Ovary (tissue), 3 donors: ENCODE data around the gene KCNJ9.

Experiments used
- EP300 ChIP-seq: sonication (generic); formaldehyde crosslinking; IDR thresholded peaks from one replicate; pipeline ENCODE4 v1.6.1; 2017; ENCODE audit warnings: antibody characterized with exemption
- TF ChIP-seq, protein P1 (sequence below), 3 donors: fragments of 450-650 bp in 2 of 3; fragments of 200-600 bp in 1 of 3; IDR thresholded peaks; one replicate each; pipeline versions ENCODE4 v1.5.1 to v1.8.0; 2016 to 2022; ENCODE audit warnings: antibody characterized with exemption in 3 of 3, mild to moderate bottlenecking in 1 of 3
- donor health status: DM: no; HTN: no; CAD: no.

DNA sequence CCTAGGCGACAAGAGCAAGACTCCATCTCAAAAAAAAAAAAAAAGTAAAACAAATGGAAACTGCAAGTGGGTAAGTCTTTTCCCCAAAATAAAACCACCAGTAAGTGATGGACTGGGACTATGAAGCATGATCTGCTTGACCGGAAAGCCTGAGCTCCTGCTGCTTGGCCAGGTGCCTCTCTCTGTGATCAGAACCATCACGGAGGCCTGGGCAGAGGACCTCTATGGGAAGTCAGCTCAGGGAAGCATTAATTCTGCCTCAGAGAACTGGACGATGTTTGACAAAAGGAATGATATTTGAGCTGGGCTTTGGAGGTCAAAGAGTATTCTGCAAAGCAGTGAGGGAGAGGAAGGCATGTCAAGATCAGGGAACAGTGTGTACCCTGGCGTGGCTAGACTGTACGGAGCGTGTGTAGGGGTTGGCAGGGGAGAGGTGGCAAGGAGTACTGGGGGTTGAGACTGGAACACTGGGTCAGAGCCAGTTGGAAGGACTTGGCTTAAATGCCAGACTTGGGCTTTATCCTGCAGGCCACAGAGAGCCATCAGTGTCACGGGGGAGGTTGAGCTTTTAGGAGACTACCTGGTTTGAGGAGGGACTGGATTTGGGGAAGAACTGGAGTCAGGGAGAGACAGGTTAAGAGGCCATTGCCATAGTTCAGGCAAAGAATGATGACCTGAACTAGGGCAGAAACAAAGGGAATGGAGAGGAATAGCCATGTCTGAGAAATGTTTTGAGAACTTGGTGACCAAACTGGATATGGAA is 50.6 kb downstream of the KCNJ9 start:
- TF ChIP-seq, protein P1, sequence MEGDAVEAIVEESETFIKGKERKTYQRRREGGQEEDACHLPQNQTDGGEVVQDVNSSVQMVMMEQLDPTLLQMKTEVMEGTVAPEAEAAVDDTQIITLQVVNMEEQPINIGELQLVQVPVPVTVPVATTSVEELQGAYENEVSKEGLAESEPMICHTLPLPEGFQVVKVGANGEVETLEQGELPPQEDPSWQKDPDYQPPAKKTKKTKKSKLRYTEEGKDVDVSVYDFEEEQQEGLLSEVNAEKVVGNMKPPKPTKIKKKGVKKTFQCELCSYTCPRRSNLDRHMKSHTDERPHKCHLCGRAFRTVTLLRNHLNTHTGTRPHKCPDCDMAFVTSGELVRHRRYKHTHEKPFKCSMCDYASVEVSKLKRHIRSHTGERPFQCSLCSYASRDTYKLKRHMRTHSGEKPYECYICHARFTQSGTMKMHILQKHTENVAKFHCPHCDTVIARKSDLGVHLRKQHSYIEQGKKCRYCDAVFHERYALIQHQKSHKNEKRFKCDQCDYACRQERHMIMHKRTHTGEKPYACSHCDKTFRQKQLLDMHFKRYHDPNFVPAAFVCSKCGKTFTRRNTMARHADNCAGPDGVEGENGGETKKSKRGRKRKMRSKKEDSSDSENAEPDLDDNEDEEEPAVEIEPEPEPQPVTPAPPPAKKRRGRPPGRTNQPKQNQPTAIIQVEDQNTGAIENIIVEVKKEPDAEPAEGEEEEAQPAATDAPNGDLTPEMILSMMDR (IDR thresholded peaks at IDR 0.05), result no peak
- TF ChIP-seq EP300, result no peak
